DMS153 treated with DMSO at 0.1 percent for 48 hours (cell line): Measurements from ENCODE around the gene PHACTR3.

Experiments used
- DNase-seq: peaks from one replicate; lab custom pipeline; 2025; ENCODE audit not compliant: unreplicated experiment; lab: John Stamatoyannopoulos, UW

PHACTR3 gene

GRCh38 chr20:59644371-59644939 is 40.1 kb downstream of the PHACTR3 start:
- DNase-seq = no peak

DNA sequence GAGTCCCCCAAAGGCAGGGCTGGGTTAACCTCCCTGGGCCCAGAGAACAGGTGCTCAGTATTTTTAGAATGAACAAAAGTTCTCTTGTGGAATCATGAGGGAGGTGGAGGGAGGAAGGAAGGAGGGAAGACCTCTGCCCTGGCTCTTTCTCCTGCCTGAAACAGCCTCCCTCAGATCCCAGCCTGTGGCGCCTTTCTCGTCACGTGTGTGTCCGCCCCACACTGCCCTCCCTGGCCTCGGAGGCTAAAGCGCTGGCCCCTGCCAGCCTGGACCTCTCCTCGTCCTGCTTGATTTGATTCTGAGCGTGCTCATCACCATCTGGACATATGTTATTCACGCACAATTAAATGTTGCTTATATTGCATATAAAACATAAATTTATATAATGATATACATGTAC is 40.9 kb downstream of the PHACTR3 start:
- no peak for DNase-seq

GRCh38 chr20:59645761-59646171 is 41.4 kb downstream of the PHACTR3 start:
- DNase-seq = no peak

- DNase-seq = no peak
Measured at GRCh38 chr20:59646487-59646886, 42.1 kb downstream of the PHACTR3 start.

GRCh38 chr20:59647271-59647670 is 42.9 kb downstream of the PHACTR3 start:
- DNase-seq = no peak

GRCh38 chr20:59648466-59649070 is 44.2 kb downstream of the PHACTR3 start:
- DNase-seq = no peak

- no peak for DNase-seq
Measured at GRCh38 chr20:59650418-59650817, 46.1 kb downstream of the PHACTR3 start.

GRCh38 chr20:59652381-59652780 is 48.0 kb downstream of the PHACTR3 start:
- no peak for DNase-seq

DNA sequence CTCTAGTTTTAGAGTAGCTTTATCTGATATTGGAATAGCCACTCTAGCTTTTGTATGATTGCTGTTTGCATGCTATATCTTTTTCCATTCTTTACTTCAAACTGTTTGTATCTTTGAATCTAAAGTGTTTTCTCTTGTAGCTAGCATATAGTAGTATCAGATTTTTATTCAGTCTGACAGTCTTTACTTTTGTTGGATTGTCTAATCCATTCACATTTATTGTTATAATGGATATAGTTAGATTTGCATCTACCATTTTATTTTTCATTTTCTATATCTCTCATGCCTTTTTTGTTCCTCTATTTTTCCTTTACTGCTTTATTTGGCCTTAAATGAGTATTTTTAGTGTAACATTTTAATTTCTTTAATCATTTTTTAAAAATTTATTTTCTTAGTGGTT is 52.1 kb downstream of the PHACTR3 start:
- DNase-seq = no peak

GRCh38 chr20:59657459-59658046 is 53.2 kb downstream of the PHACTR3 start:
- no peak for DNase-seq

DNA sequence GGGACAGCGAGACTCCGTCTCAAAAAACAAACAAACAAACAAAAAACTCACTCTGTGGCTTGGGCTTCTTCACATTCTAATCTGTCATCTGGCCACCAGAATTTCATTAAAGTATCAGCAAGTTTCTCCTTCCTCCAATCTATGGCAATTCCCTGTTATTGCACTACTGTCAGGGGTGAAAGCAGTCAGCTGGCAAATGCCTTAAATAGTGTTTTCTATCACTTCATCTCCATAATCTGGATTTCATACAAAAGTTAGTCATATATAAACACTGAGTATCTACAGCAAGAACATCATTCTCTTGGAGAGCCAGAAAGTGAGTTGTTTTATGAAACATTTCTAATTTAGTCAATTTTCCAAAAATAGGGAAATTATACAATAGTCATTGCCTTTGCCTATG is 56.1 kb downstream of the PHACTR3 start:
- no peak for DNase-seq

DNA sequence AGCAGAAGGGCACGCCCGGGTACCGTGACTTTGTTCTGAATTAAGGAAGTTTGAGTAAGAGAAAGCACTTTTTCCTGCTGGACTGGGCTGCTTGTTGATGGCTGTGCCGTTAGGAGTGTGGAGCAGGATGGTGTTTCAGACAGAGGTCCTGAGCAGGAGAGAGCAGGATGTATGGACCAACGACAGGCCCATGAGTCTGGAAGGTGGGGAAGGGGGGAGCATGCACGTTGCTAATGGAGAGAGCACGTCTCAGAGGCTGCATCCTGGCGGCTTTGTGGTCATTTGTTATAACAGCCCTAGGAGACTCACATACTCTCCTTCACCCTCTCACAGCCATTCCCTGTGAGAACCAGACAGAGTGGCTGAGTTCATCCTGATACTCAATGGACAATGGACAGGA is 56.8 kb downstream of the PHACTR3 start:
- no peak for DNase-seq

DNA sequence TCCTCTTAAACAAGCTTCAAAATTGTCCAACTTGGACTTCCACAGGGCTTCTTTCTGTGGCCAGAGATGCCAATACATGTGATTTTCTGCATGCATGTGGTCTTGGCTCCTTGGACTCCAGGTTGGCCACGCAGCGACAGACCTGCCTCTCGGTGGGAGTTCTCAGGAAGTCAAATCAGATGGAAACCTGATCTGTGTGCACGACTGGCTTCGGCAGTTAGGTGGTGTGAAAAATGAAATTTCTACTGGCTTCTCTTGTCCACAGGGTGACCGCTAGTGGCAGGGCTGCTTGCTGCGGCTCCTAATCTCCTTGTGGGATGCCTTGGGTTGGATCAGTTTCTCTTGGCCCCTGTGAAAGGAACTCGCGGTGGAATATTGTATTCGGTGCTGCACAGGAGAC is 57.3 kb downstream of the PHACTR3 start:
- no peak for DNase-seq

- no peak for DNase-seq
Measured at GRCh38 chr20:59662161-59662560, 57.8 kb downstream of the PHACTR3 start.

- DNase-seq = no peak
Measured at GRCh38 chr20:59662856-59663512, 58.6 kb downstream of the PHACTR3 start.

DNA sequence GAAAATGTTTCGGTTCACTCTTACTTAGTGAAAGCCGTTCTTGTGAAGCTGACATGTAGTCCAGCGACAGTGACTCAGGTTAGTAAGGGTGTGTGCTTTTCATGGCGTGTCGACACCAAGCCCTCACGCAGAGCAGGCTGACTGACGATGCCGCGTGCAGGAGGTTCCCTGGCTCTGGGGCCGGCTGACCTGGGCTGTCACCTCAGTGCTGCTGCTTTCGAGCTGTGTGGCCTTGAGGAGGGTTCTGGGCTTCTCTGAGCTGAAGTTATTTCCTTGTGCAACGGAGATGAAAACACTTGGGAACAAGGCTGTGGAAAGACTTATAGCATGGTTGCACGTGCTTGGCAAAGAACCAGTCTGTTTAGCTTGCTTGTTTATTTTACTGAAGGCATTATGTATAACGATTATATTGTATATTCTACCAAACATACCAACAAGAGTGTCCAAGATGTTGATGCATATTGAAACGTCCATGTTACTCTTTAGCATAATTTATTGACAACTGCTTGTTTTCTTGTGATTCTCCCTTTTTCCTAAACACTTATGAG is 59.2 kb downstream of the PHACTR3 start:
- no peak for DNase-seq

DNA sequence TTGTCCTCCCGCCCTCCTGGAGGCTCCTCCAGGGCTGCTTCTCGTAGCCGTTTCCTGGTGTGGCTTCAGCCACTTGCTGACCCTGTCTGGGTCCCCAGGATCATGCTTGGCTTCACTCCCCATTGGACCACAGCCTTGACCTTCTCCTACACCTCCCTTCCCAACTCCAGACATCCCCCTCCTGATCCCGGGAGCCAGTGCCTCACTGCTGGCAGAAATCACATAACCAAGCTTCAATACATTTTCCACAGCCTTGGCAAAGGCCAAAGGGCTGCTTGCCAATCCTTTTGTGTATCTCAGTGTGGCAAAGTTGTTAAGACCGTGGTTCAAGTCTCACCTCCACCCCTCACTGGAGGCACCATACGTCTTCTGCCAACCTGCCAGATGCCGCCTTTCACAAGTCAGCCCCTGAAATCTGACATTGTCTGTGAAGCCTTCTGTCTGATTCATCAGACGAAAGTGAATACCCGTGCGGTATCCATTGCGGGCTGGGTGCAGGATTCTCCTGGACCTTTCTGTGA is 60.1 kb downstream of the PHACTR3 start:
- DNase-seq = no peak

GRCh38 chr20:59665656-59666555 is 61.6 kb downstream of the PHACTR3 start:
- DNase-seq = no peak

DNA sequence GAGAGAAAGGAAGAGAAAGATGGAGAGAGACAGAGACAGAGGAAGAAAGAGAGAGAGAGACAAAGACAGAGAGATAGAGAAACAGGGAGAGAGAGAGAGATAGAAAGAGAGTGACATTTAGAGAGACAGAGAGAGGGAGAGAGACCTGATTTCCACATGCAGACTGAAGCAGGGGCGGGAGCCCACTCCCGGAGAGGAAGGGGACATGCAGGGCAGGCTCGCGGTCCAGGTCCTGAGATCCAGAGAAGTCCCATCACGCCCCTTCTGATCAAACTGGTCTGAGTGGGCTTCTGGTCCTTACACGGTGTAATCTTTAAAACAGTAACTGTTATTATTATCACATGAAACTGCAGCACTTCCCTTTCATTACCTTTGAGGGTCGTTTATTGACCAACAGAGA is 62.2 kb downstream of the PHACTR3 start:
- no peak for DNase-seq

DNA sequence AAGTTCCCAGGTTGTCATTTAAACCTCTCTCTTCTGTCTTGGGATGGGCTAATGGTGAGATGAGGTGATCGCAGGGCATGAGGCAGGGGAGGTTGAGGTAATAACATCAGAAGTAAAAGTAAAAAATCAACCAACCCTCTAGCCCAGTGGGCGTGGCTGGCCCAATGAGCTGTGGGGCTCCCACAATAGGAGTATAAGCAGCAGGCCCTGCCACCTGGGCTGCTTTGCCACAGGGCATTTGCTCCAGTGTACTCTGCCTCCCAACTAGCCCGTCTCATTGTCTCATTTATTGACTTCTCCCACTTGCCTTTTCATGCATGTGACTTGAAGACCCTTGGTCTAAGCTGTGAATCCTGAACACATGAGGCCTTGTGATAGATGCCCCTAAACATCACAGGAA is 62.8 kb downstream of the PHACTR3 start:
- no peak for DNase-seq
